K562 (cell line): ENCODE results near the gene PPP3CA.

Experiments used
- CTCF ChIP-seq, 3 experiments: IDR thresholded peaks in 2 of 3; conservative IDR thresholded peaks in 1 of 3; 2 replicates each; pipeline ENCODE4 v1.5.1; 2011 to 2012; ENCODE audit warnings: low read length in 3 of 3, mild to moderate bottlenecking in 3 of 3, control low read depth in 2 of 3, improper control_type of control experiment in 1 of 3, inconsistent platforms in 1 of 3, low read depth in 1 of 3, mixed read lengths in 1 of 3, moderate library complexity in 1 of 3; ENCODE audit not compliant: insufficient read depth in 2 of 3
- LEF1 ChIP-seq: fragments of 450-650 bp; IDR thresholded peaks from 2 replicates; pipeline ENCODE4 v1.6.1; 2016; ENCODE audit warnings: mild to moderate bottlenecking
- TOE1 ChIP-seq, 2 experiments: fragments of 450-650 bp in 1 of 2; sonication (generic) in 1 of 2; formaldehyde crosslinking in 1 of 2; IDR thresholded peaks; 2 replicates each; pipeline versions ENCODE4 v1.7.1 to v1.8.0; 2016 to 2022; ENCODE audit warnings: borderline replicate concordance in 2 of 2, mild to moderate bottlenecking in 2 of 2, antibody characterized with exemption in 1 of 2, inconsistent platforms in 1 of 2, low read depth in 1 of 2, missing genetic modification reagents in 1 of 2, moderate library complexity in 1 of 2
- ZBTB40 ChIP-seq, 2 experiments: fragments of 450-650 bp in 1 of 2; sonication (generic) in 1 of 2; formaldehyde crosslinking in 1 of 2; IDR thresholded peaks; 2 replicates each; pipeline versions ENCODE4 v1.7.1 to v1.9.0; 2016 to 2022; ENCODE audit warnings: inconsistent platforms in 1 of 2, mild to moderate bottlenecking in 1 of 2, missing genetic modification reagents in 1 of 2
- ZBTB7A ChIP-seq: IDR thresholded peaks from 2 replicates; pipeline ENCODE4 v1.6.1; 2011; ENCODE audit warnings: low read depth, mild to moderate bottlenecking, low read length, moderate library complexity, borderline replicate concordance; ENCODE audit not compliant: control insufficient read depth

GRCh38 chr4:101253121-101253520, 94.2 kb downstream of the PPP3CA start:
- TF ChIP-seq LEF1 = no peak
- no peak for TF ChIP-seq ZBTB7A
- no peak for TF ChIP-seq CTCF (IDR thresholded peaks at IDR 0.05 in 2 of 3, conservative IDR thresholded peaks at IDR 0.05 in 1 of 3; ENCODE audit: insufficient read depth in 2 of 3, low read depth in 1 of 3, low read length in 3 of 3)
- TF ChIP-seq ZBTB40 (IDR thresholded peaks at IDR 0.05) = no peak
- TF ChIP-seq ZBTB40 (CRISPR knock-in tag; IDR thresholded peaks at IDR 0.05) = no peak
- no peak for TF ChIP-seq TOE1 (IDR thresholded peaks at IDR 0.05; ENCODE audit: borderline replicate concordance)
- no peak for TF ChIP-seq TOE1 (CRISPR knock-in tag; IDR thresholded peaks at IDR 0.05; ENCODE audit: borderline replicate concordance, low read depth)
